Ovary (tissue), 9 donors: Measurements from ENCODE around the gene GABBR2. TPM values are rescaled to one million over a fixed set of nuclear protein-coding genes. Genes with fewer than 3 reads are reported as not detected.

Experiments used
- DNase-seq, 5 donors: peaks; one replicate each; pipeline ENCODE4 v3.0.0-alpha.2; 2019 to 2020
- H3K27ac ChIP-seq, 2 donors: fragments of 200-600 bp; one replicate each; pipeline versions ENCODE4 v1.5.1 to v1.8.0; 2019 to 2022
- H3K27me3 ChIP-seq: fragments of 200-600 bp; one replicate; pipeline ENCODE4 v1.8.0; 2022
- H3K36me3 ChIP-seq: fragments of 200-600 bp; sonication (generic); one replicate; pipeline ENCODE4 v1.5.1; 2019
- H3K4me1 ChIP-seq: one replicate; pipeline ENCODE4 v1.8.1; 2013; ENCODE audit warnings: mild to moderate bottlenecking, moderate library complexity; ENCODE audit not compliant: insufficient read depth
- H3K4me3 ChIP-seq: fragments of 200-600 bp; sonication (generic); one replicate; pipeline ENCODE4 v1.5.1; 2017
- H3K9me3 ChIP-seq, 2 donors: fragments of 200-600 bp in 1 of 2; sonication (generic) in 1 of 2; one replicate each; pipeline versions ENCODE4 v1.5.1 to v1.8.1; 2013 to 2019; ENCODE audit warnings: mild to moderate bottlenecking in 1 of 2, moderate library complexity in 1 of 2
- EP300 ChIP-seq: sonication (generic); formaldehyde crosslinking; IDR thresholded peaks from one replicate; pipeline ENCODE4 v1.6.1; 2017; ENCODE audit warnings: antibody characterized with exemption
- POLR2A ChIP-seq: fragments of 450-650 bp; IDR thresholded peaks from one replicate; pipeline ENCODE4 v1.6.1; 2017; ENCODE audit warnings: antibody characterized with exemption, mild to moderate bottlenecking, moderate library complexity
- WGBS, 3 donors: extraction: QIAGEN DNeasy Blood & Tissue Kit in 1 of 3; methylation state at CpG; one replicate each; pipeline versions ENCODE4 v1.1.5 to v1.1.7; 2013 to 2017; 5-methylcytosine and 5-hydroxymethylcytosine counted together
- intact Hi-C, 4 donors: fragments of 100-400 bp; cut with DNase I; formaldehyde crosslinking; loops; one replicate each; pipeline versions ENCODE4 v1.11.0 to v1.15.1; 2022 to 2023
- polyA plus RNA-seq, 2 donors: library from polyadenylated mRNA; stranded (reverse); fragments of 200-250 nt in 1 of 2; fragments of 350-450 nt in 1 of 2; fragmentation: Illumina TruSeq in 1 of 2; extraction: RNeasy Lipid Tissue Mini Kit (QIAGEN cat#74804) in 1 of 2; gene quantifications; one replicate each; pipeline ENCODE4 v1.2.3, GENCODE V29; 2013 to 2014
- total RNA-seq, 7 donors: library from RNA; depleted of rRNA in 2 of 7; stranded (reverse); fragments of >200 nt in 2 of 7; fragmentation: NEBNext Ultra II Directional in 3 of 7; extraction: Animal tissue kit (Norgen Biotek cat#: 25700) in 3 of 7; gene quantifications; one replicate each; pipeline versions ENCODE4 v1.1.0 to v1.2.4, GENCODE V29; 2016 to 2023
- TF ChIP-seq, protein P1 (sequence below), 3 donors: fragments of 450-650 bp in 2 of 3; fragments of 200-600 bp in 1 of 3; IDR thresholded peaks; one replicate each; pipeline versions ENCODE4 v1.5.1 to v1.8.0; 2016 to 2022; ENCODE audit warnings: antibody characterized with exemption in 3 of 3, mild to moderate bottlenecking in 1 of 3
- donor health status: DM: no; HTN: no; CAD: no; lungs with moderate emphysema.
- donor health status: DM: no; HTN: no; CAD: no.
- donor health status: Bipolar disorder and iron deficiency.
- donor health status: DM: yes; HTN: yes; CAD: no.
- donor health status: DM: no; HTN: no; CAD: no.
- donor health status: DM: yes; HTN: yes; CAD: no.

Gene GABBR2
- total and polyA plus RNA-seq, 9 donors, result 0.05 to 0.30 (median 0.22) TPM; not detected in 6

DNA sequence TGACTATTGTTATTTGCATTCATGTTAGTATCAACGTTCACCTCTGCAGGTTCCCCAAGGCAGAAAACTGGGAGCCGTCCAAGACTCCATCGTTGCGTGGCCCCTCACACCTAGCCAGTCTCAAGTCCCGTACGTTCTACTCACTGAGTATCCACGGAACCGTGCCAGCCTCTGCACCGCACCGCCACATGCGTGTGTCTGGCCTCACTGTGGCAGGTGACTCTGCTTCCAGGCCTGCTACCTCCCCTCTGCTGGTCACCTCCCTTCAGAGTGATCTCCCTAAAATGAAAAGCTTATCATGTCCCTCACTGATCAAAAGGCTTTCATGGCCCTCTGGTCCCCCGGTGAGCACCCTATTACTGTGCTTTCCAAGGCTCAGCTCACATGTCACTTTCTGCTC lies 108.1 kb downstream of the GABBR2 start:
- intact Hi-C loops, result loop anchor here in 1 of 4 donors (5.0 kb wide), 1 partner anchor 913 kb away; no protein-coding TSS in a partner anchor
- H3K27me3 ChIP-seq, result no peaks in the 10 kb centered on the region
- no peaks in the 10 kb centered on the region for H3K9me3 ChIP-seq
- DNase-seq, result no peak
- 81 to 83% (median 83%) methylated on average over 12 of the region's 12 CpGs for WGBS, 3 donors
- TF ChIP-seq, protein P1, sequence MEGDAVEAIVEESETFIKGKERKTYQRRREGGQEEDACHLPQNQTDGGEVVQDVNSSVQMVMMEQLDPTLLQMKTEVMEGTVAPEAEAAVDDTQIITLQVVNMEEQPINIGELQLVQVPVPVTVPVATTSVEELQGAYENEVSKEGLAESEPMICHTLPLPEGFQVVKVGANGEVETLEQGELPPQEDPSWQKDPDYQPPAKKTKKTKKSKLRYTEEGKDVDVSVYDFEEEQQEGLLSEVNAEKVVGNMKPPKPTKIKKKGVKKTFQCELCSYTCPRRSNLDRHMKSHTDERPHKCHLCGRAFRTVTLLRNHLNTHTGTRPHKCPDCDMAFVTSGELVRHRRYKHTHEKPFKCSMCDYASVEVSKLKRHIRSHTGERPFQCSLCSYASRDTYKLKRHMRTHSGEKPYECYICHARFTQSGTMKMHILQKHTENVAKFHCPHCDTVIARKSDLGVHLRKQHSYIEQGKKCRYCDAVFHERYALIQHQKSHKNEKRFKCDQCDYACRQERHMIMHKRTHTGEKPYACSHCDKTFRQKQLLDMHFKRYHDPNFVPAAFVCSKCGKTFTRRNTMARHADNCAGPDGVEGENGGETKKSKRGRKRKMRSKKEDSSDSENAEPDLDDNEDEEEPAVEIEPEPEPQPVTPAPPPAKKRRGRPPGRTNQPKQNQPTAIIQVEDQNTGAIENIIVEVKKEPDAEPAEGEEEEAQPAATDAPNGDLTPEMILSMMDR (IDR thresholded peaks at IDR 0.05), result no peak
- TF ChIP-seq POLR2A (no peak), EP300 (no peak)
- H3K27ac ChIP-seq, result no peak overlapping the region
- H3K36me3 ChIP-seq, result no peaks in the 10 kb centered on the region
- no peak overlapping the region for H3K4me3 ChIP-seq
- H3K4me1 ChIP-seq, result no peaks in the 10 kb centered on the region

DNA sequence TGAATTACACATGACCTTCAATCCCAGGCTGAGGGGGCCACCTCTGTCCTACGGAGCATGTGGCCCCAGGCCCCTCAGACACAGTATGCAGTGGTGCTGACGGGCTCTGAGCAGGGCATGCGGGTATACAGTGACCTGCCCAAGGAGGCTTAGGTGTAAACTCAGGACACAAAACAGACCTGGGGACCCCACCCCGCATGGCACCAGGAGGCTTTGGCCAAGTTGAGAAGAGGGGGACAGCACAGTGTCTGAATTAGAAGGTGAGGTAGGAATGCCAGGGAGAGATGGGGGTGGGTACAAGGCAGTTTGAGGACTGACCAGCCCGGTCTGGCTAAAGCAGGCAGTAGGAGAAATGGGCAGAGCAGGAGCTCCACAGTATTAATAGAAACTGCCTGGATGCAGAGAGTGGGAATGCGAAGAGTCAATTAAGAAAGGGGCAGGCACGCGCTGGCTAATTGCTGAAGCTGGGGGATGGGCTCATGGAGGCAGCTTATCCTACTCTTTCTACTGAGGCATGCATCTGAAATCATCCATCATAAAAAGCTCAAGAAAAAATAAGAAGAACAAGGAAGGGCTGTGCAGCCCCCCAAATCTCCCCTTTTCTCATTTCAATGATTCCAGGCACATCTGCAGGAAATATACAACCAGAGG lies 109.0 kb downstream of the GABBR2 start:
- TF ChIP-seq EP300 (no peak), POLR2A (no peak)
- TF ChIP-seq, protein P1 (IDR thresholded peaks at IDR 0.05), result no peak
- intact Hi-C loops, result loop anchor here in 1 of 4 donors (5.0 kb wide), 1 partner anchor 912 kb away; no protein-coding TSS in a partner anchor
- 62 to 73% (median 71%) methylated on average over 8 of the region's 8 CpGs for WGBS, 3 donors
- H3K4me1 ChIP-seq, result no peaks in the 10 kb centered on the region
- H3K27ac ChIP-seq, result no peak overlapping the region
- H3K4me3 ChIP-seq, result no peak overlapping the region
- H3K27me3 ChIP-seq, result no peaks in the 10 kb centered on the region
- no peak for DNase-seq
- H3K9me3 ChIP-seq, result no peaks in the 10 kb centered on the region
- no peaks in the 10 kb centered on the region for H3K36me3 ChIP-seq

DNA sequence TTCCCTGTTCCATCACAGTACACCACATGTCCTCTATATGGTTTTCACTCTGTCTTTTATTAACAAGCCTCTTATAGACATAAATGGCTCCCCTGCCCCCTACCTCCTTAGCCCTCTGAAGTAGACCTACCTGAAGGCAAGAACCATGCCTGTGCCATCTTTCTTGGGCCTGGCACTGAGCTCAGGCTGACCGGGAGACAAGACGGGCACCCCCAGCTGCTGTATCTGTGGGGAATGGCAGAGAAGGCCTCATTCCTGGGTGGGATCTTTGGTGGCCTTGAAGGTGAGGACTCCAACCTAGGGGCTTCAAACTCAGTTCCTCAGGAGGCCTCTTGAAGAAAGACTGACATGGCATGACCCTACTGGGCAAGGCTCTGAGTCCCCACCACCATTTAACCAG lies 109.9 kb downstream of the GABBR2 start:
- intact Hi-C loops, result no loop called here
- Histone ChIP-seq H3K9me3 (no peaks in the 10 kb centered on the region), H3K27me3 (no peaks in the 10 kb centered on the region), H3K4me3 (no peak overlapping the region), H3K27ac (no peak overlapping the region), H3K4me1 (no peaks in the 10 kb centered on the region), H3K36me3 (no peaks in the 10 kb centered on the region)
- TF ChIP-seq EP300 (no peak), POLR2A (no peak)
- TF ChIP-seq, protein P1 (IDR thresholded peaks at IDR 0.05), result no peak
- no peak for DNase-seq
- 94 to 98% (median 96%) methylated on average over 2 of the region's 2 CpGs for WGBS, 3 donors

DNA sequence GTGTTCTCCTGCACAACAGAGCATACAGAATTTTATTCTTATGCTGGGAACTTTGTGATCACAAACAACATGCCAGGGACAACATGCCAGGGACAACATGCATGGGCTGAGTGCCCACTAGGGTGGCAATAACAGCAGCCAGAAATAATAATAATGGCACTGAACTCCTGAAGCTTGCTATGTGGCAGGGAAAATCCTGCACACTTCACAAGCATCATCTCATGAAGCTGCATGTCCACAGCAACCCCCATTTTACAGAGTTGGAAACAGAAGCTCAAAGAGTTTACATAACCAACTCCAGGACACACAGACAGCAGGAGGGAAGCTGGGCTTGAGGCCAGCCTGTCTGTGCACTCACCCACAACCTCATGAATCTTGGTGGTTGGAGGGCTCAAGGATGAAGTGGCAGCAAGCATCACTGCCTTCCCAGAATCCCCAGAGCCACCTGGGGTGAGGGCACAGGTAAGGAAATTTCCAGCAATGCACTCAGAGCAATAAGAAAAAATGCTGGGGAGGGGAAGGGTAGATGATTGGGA lies 111.4 kb downstream of the GABBR2 start:
- TF ChIP-seq, protein P1 (IDR thresholded peaks at IDR 0.05), result no peak
- TF ChIP-seq EP300 (no peak), POLR2A (no peak)
- Histone ChIP-seq H3K4me3 (no peak overlapping the region), H3K4me1 (no peaks in the 10 kb centered on the region), H3K36me3 (no peaks in the 10 kb centered on the region), H3K9me3 (no peaks in the 10 kb centered on the region), H3K27me3 (no peaks in the 10 kb centered on the region), H3K27ac (no peak overlapping the region)
- intact Hi-C loops, result no loop called here
- no peak for DNase-seq
